GM18867 (cell line): Measurements from ENCODE around the gene CEP350.
A peak's percentile ranks its signal among the peaks of the same experiment; 100 is the strongest.
"Not testable (repeated sequence)": the region's sequence is repeated elsewhere in the genome, so short reads cannot be mapped to it uniquely, and the experiment has no call there.

Source experiments
- ATAC-seq: cut with Tn5 transposase; IDR thresholded peaks from one replicate; pipeline ENCODE4 v1.9.1; 2021; ENCODE audit warnings: mild to moderate bottlenecking, moderate library complexity; ENCODE audit not compliant: unreplicated experiment

The CEP350 gene

GRCh38 chr1:179941454-179941853 is 13.2 kb upstream of the CEP350 start:
- ATAC-seq = no peak

GRCh38 chr1:179950651-179951050 is 4.0 kb upstream of the CEP350 start:
- no peak for ATAC-seq

- no peak for ATAC-seq
These were observed 3.0 kb upstream of the CEP350 start for GRCh38 chr1:179951383-179952144.

GRCh38 chr1:179952186-179952585 is 2.4 kb upstream of the CEP350 start:
- ATAC-seq = no peak

GRCh38 chr1:179953974-179954492 is 577 bp upstream of the CEP350 start:
- ATAC-seq = peak; percentile 28

- no peak for ATAC-seq
These were observed 674 bp downstream of the CEP350 start for GRCh38 chr1:179955287-179955680.

- no peak for ATAC-seq
These were observed 1.1 kb downstream of the CEP350 start for GRCh38 chr1:179955731-179956130.

- ATAC-seq = no peak
These were observed 3.7 kb downstream of the CEP350 start for GRCh38 chr1:179958359-179958758.

- not testable (repeated sequence) for ATAC-seq
These were observed 7.6 kb downstream of the CEP350 start for GRCh38 chr1:179962168-179962567.

GRCh38 chr1:179966551-179966950 is 11.9 kb downstream of the CEP350 start:
- no peak for ATAC-seq

GRCh38 chr1:179968284-179968993 is 13.8 kb downstream of the CEP350 start:
- no peak for ATAC-seq

GRCh38 chr1:179968994-179969919 is 14.6 kb downstream of the CEP350 start:
- ATAC-seq = no peak

- ATAC-seq = no peak
These were observed 15.4 kb downstream of the CEP350 start for GRCh38 chr1:179969962-179970361.

GRCh38 chr1:179971563-179972496 is 17.2 kb downstream of the CEP350 start:
- ATAC-seq = no peak

- no peak for ATAC-seq
These were observed 18.8 kb downstream of the CEP350 start for GRCh38 chr1:179973198-179974110.

GRCh38 chr1:179976970-179977651 is 22.5 kb downstream of the CEP350 start:
- ATAC-seq = no peak

- ATAC-seq = no peak
These were observed 23.8 kb downstream of the CEP350 start for GRCh38 chr1:179978199-179979079.
